Naive thymus-derived CD4-positive, alpha-beta T cell (primary cell): ENCODE results near the gene PLEKHG4. TPM values are rescaled to one million over a fixed set of nuclear protein-coding genes. Genes with fewer than 3 reads are reported as not detected.

Experiments
- ATAC-seq: fragments of 150-1000 bp; cut with Tn5 transposase; 2 replicates; pipeline ENCODE4 v1.10.0; 2021; ENCODE audit warnings: mild to moderate bottlenecking, moderate library complexity
- CTCF ChIA-PET: fragments of 350-600 bp; sonication (Branson Sonifier 250); formaldehyde crosslinking; loops from one replicate; lab custom pipeline; 2021; ENCODE audit warnings: antibody characterized with exemption; lab: Charles Lee
- POLR2A ChIA-PET: fragments of 350-600 bp; sonication (Branson Sonifier 250); formaldehyde crosslinking; loops from one replicate; lab custom pipeline; 2021; ENCODE audit warnings: antibody characterized with exemption, inconsistent platforms; lab: Charles Lee
- DNase-seq, 9 donors: peaks; one replicate each; pipeline versions ENCODE4 v3.0.0 to v3.0.0-alpha.2; 2020 to 2022; ENCODE audit warnings: mixed read lengths in 1 of 9
- H3K27ac ChIP-seq: one replicate; pipeline ENCODE4 v1.7.0; 2013; ENCODE audit warnings: mild to moderate bottlenecking, low read depth, low read length, moderate library complexity
- H3K27me3 ChIP-seq, 2 donors: one replicate each; pipeline ENCODE4 v1.7.0; 2013; ENCODE audit warnings: low read length in 2 of 2, mild to moderate bottlenecking in 2 of 2, moderate library complexity in 2 of 2; ENCODE audit not compliant: control insufficient read depth in 2 of 2, insufficient read depth in 2 of 2
- H3K36me3 ChIP-seq, 3 experiments: 1 replicate in 2 of 3; 2 replicates in 1 of 3; pipeline ENCODE4 v1.7.0; 2013; ENCODE audit warnings: low read length in 3 of 3, mild to moderate bottlenecking in 3 of 3, moderate library complexity in 1 of 3; ENCODE audit not compliant: insufficient read depth in 3 of 3, control insufficient read depth in 2 of 3
- H3K4me1 ChIP-seq, 2 donors: one replicate each; pipeline ENCODE4 v1.7.0; 2013; ENCODE audit warnings: low read length in 2 of 2, mild to moderate bottlenecking in 2 of 2, moderate library complexity in 1 of 2; ENCODE audit not compliant: control insufficient read depth in 2 of 2, insufficient read depth in 2 of 2
- H3K4me3 ChIP-seq: 2 replicates; pipeline ENCODE4 v1.7.0; 2013; ENCODE audit warnings: mild to moderate bottlenecking, low read length
- H3K9me3 ChIP-seq, 3 experiments: 1 replicate in 2 of 3; 2 replicates in 1 of 3; pipeline ENCODE4 v1.7.0; 2013; ENCODE audit warnings: low read length in 3 of 3; ENCODE audit not compliant: control insufficient read depth in 2 of 3
- H3K27ac Mint-ChIP-seq, 9 donors: one replicate each; pipeline ENCODE4 v1.8.0; 2020 to 2022; ENCODE audit warnings: mixed read lengths in 9 of 9, mild to moderate bottlenecking in 8 of 9, moderate library complexity in 5 of 9, inconsistent platforms in 2 of 9
- H3K27me3 Mint-ChIP-seq, 5 donors: one replicate each; pipeline ENCODE4 v1.8.0; 2021 to 2022; ENCODE audit warnings: mixed read lengths in 5 of 5, mild to moderate bottlenecking in 1 of 5
- H3K36me3 Mint-ChIP-seq, 5 donors: one replicate each; pipeline ENCODE4 v1.8.0; 2020 to 2022; ENCODE audit warnings: mixed read lengths in 5 of 5, mild to moderate bottlenecking in 3 of 5, inconsistent platforms in 1 of 5
- H3K4me1 Mint-ChIP-seq, 7 donors: one replicate each; pipeline ENCODE4 v1.8.0; 2020 to 2022; ENCODE audit warnings: mixed read lengths in 7 of 7, mild to moderate bottlenecking in 3 of 7, inconsistent platforms in 1 of 7
- H3K4me3 Mint-ChIP-seq, 10 donors: one replicate each; pipeline ENCODE4 v1.8.0; 2020 to 2022; ENCODE audit warnings: mild to moderate bottlenecking in 10 of 10, mixed read lengths in 10 of 10, moderate library complexity in 6 of 10, inconsistent platforms in 2 of 10
- H3K9me3 Mint-ChIP-seq, 11 donors: one replicate each; pipeline ENCODE4 v1.8.0; 2020 to 2022; ENCODE audit warnings: mixed read lengths in 11 of 11, mild to moderate bottlenecking in 4 of 11, inconsistent platforms in 1 of 11, moderate library complexity in 1 of 11
- intact Hi-C, 2 donors: fragments of 100-400 bp; cut with micrococcal nuclease; formaldehyde crosslinking; loops; one replicate each; pipeline ENCODE4 v1.15.1; 2023
- polyA plus RNA-seq, 2 donors: library from polyadenylated mRNA; unstranded; fragments of 300-500 nt; fragmentation: Illumina TruSeq; gene quantifications; one replicate each; pipeline ENCODE4 v1.2.3, GENCODE V29; 2021
- total RNA-seq, 6 experiments: library from RNA in 5 of 6; stranded (reverse) in 5 of 6; gene quantifications; 1 replicate in 5 of 6; 2 replicates in 1 of 6; pipeline ENCODE4 v1.2.3 and lab custom pipeline; 2021 to 2026

Gene PLEKHG4
- total RNA-seq (10 to 100 TPM; 18.9 to 32.3 (median 26.1) TPM), polyA plus RNA-seq (1 to 10 TPM; 6.2 to 9.1 TPM), total RNA-seq (lab: John Stamatoyannopoulos, UW) (52.8 reads per million, percentile 72 among the genes with 10 or more reads in this experiment)

GRCh38 chr16:67279296-67280089, at the start of gene PLEKHG4:
PLEKHG4 (plus strand) TSS chr16:67279532; CDS start chr16:67280045, 513 bp downstream.
- peak within 1 kb of the TSS; percentile 72 for H3K27ac ChIP-seq
- ChIA-PET POLR2A (no interaction called here), CTCF (no interaction called here)
- DNase-seq (peak in 8 of 9 donors; percentile 61 to 79 (median 73)), ATAC-seq (peak; percentile 98)
- H3K36me3 ChIP-seq = peaks cover 0 to 16% (median 0%) of the 10 kb centered on the region in 3 experiments
- H3K4me1 Mint-ChIP-seq = peaks cover 6 to 26% (median 21%) of the 10 kb centered on the region in 7 donors
- peaks cover 9 to 27% of the 10 kb centered on the region in 2 donors for H3K4me1 ChIP-seq
- intact Hi-C loops = loop anchor here (1.0 to 10.0 kb wide), 10 partner anchors 33 to 332 kb away; partner anchors contain the start of genes TMEM208 (in 2 of the 2), ATP6V0D1 (in 1 of the 2), FHOD1 (in 1 of the 2) and ZDHHC1 (in 1 of the 2)
- no peaks in the 10 kb centered on the region for H3K9me3 Mint-ChIP-seq
- no peaks in the 10 kb centered on the region for H3K9me3 ChIP-seq
- H3K27me3 ChIP-seq = no peaks in the 10 kb centered on the region
- peaks cover 0 to 10% (median 7%) of the 10 kb centered on the region in 5 donors for H3K36me3 Mint-ChIP-seq
- peak within 1 kb of the TSS; percentile 74 to 90 (median 83) for H3K4me3 Mint-ChIP-seq
- no peaks in the 10 kb centered on the region for H3K27me3 Mint-ChIP-seq
- H3K4me3 ChIP-seq = peak within 1 kb of the TSS; percentile 70
- peak within 1 kb of the TSS; percentile 62 to 93 (median 78) for H3K27ac Mint-ChIP-seq

- H3K9me3 ChIP-seq = no peaks in the 10 kb centered on the region
- Mint-ChIP-seq H3K4me3 (peak overlapping the region in 2 of 10 donors; percentile 6 to 21), H3K27ac (peak overlapping the region in 1 of 9 donors; percentile 26), H3K27me3 (no peaks in the 10 kb centered on the region), H3K9me3 (no peaks in the 10 kb centered on the region), H3K36me3 (peaks cover 4 to 16% (median 7%) of the 10 kb centered on the region in 5 donors), H3K4me1 (peaks cover 21 to 36% (median 29%) of the 10 kb centered on the region in 7 donors)
- no peak overlapping the region for H3K4me3 ChIP-seq
- ChIA-PET POLR2A (interaction anchor here (0.6 to 0.9 kb wide), 3 partner anchors 13 to 15 kb away, joined by 3 to 4 read pairs (median 3); no protein-coding TSS in a partner anchor), CTCF (interaction anchor here (0.6 kb wide), 2 partner anchors 216 to 360 kb away, joined by 3 read pairs; no protein-coding TSS in a partner anchor)
- ATAC-seq = no peak
- no peak overlapping the region for H3K27ac ChIP-seq
- H3K36me3 ChIP-seq = peaks cover 9 to 64% (median 10%) of the 10 kb centered on the region in 3 experiments
- DNase-seq = no peak
- peaks cover 14 to 24% of the 10 kb centered on the region in 2 donors for H3K4me1 ChIP-seq
- intact Hi-C loops = loop anchor here in 1 of 2 donors (5.0 kb wide), 3 partner anchors 332 to 1902 kb away; partner anchors contain the start of genes CHTF8, CTCF and UTP4
- no peaks in the 10 kb centered on the region for H3K27me3 ChIP-seq
These were observed 49.2 kb upstream of the PLEKHG4 start for GRCh38 chr16:67229906-67230808.

GRCh38 chr16:67230809-67231660, 48.3 kb upstream of the PLEKHG4 start:
- H3K4me1 ChIP-seq = peaks cover 16 to 18% of the 10 kb centered on the region in 2 donors
- H3K4me3 ChIP-seq = no peak overlapping the region
- no peak overlapping the region for H3K27ac ChIP-seq
- peak overlapping the region in 2 of 9 donors; percentile 26 to 48 for H3K27ac Mint-ChIP-seq
- no peak for DNase-seq
- ATAC-seq = no peak
- H3K27me3 Mint-ChIP-seq = no peaks in the 10 kb centered on the region
- H3K27me3 ChIP-seq = no peaks in the 10 kb centered on the region
- CTCF ChIA-PET = interaction anchor here (0.6 kb wide), 1 partner anchor 361 kb away, joined by 3 read pairs; no protein-coding TSS in a partner anchor
- H3K4me3 Mint-ChIP-seq = no peak overlapping the region
- intact Hi-C loops = no loop called here
- no peaks in the 10 kb centered on the region for H3K9me3 Mint-ChIP-seq
- peaks cover 4 to 18% (median 8%) of the 10 kb centered on the region in 5 donors for H3K36me3 Mint-ChIP-seq
- POLR2A ChIA-PET = interaction anchor here (0.6 to 0.9 kb wide), 3 partner anchors 12 to 14 kb away, joined by 3 to 4 read pairs (median 3); no protein-coding TSS in a partner anchor
- H3K4me1 Mint-ChIP-seq = peaks cover 16 to 27% (median 21%) of the 10 kb centered on the region in 7 donors
- H3K9me3 ChIP-seq = no peaks in the 10 kb centered on the region
- H3K36me3 ChIP-seq = peaks cover 9 to 70% (median 10%) of the 10 kb centered on the region in 3 experiments

DNA sequence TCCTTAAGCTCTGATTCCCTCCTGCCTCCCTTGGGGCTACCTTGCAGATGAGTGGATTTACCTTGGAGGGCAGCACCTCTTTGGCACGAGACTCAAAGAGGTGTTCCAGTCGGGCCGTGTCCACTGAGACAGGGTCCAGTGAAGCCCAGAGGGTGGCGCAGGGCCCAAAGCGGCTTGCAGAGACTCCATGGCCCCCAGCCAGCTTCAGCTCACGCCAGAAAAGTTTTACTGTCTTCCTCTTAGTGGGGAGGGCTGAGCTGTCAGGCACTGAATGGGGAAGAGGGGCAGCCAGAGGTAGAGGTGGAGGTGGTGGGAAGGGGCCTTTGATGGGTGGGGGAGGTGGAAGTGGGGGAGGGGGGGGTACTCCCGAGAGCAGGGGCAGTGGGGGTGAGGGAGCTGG, 45.7 kb upstream of the PLEKHG4 start:
- H3K27me3 Mint-ChIP-seq = no peaks in the 10 kb centered on the region
- H3K36me3 ChIP-seq = peaks cover 3 to 81% (median 4%) of the 10 kb centered on the region in 3 experiments

DNA sequence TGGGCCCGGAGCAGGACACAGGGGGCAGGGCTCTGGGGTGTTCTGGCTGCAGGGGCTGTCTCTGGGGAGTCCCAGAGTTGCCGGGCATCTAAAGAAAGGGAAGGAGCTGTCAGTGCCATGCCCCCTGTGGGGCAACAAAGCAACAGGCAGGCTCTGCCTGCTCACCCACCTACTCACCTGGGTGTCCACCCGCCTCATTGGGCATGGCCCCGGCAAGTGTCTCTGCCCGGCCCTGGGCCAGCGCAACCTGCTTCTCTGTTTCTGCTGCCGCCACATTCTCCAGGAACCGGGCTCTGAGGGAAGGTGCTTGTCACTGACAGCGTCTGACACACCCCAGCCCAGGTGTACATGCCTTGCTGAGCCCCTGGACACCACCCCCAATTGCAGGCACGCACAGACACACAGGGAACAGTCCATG, 45.1 kb upstream of the PLEKHG4 start:
- Mint-ChIP-seq H3K27ac (peak overlapping the region in 2 of 9 donors; percentile 9 to 45), H3K27me3 (no peaks in the 10 kb centered on the region), H3K36me3 (peaks cover 4 to 27% (median 7%) of the 10 kb centered on the region in 5 donors), H3K4me3 (no peak overlapping the region), H3K4me1 (peaks cover 0 to 11% (median 2%) of the 10 kb centered on the region in 7 donors), H3K9me3 (no peaks in the 10 kb centered on the region)
- ChIA-PET CTCF (interaction anchor here (1.5 kb wide), 1 partner anchor 1294 kb away, joined by 6 read pairs; no protein-coding TSS in a partner anchor), POLR2A (interaction anchor here (1.6 to 2.1 kb wide), 2 partner anchors 10 to 14 kb away, joined by 3 to 7 read pairs; partner anchors contain the start of gene FHOD1)
- ATAC-seq (no peak), DNase-seq (no peak)
- no peak overlapping the region for H3K4me3 ChIP-seq
- H3K4me1 ChIP-seq = peaks cover 0 to 5% of the 10 kb centered on the region in 2 donors
- peaks cover 0 to 81% (median 4%) of the 10 kb centered on the region in 3 experiments for H3K36me3 ChIP-seq
- no peak overlapping the region for H3K27ac ChIP-seq
- no peaks in the 10 kb centered on the region for H3K9me3 ChIP-seq
- no peaks in the 10 kb centered on the region for H3K27me3 ChIP-seq
- intact Hi-C loops = no loop called here

More for the DNA sequence above, 45.7 kb upstream of the PLEKHG4 start:
- H3K4me1 ChIP-seq = peaks cover 0 to 5% of the 10 kb centered on the region in 2 donors
- intact Hi-C loops = no loop called here
- ChIA-PET POLR2A (interaction anchor here (2.1 kb wide), 1 partner anchor 11 kb away, joined by 7 read pairs; no protein-coding TSS in a partner anchor), CTCF (no interaction called here)
- H3K27me3 ChIP-seq = no peaks in the 10 kb centered on the region
- peak overlapping the region in 1 of 9 donors; percentile 41 for H3K27ac Mint-ChIP-seq
- H3K9me3 Mint-ChIP-seq = no peaks in the 10 kb centered on the region
- H3K27ac ChIP-seq = no peak overlapping the region
- peaks cover 0 to 8% (median 2%) of the 10 kb centered on the region in 7 donors for H3K4me1 Mint-ChIP-seq
- ATAC-seq = no peak
- no peak overlapping the region for H3K4me3 ChIP-seq
- H3K4me3 Mint-ChIP-seq = no peak overlapping the region
- H3K36me3 Mint-ChIP-seq = peaks cover 4 to 26% (median 7%) of the 10 kb centered on the region in 5 donors
- DNase-seq = no peak
- H3K9me3 ChIP-seq = no peaks in the 10 kb centered on the region
